ENCODE results near the gene SYNE3.

- no peak for TF ChIP-seq CTCF (IDR thresholded peaks at IDR 0.05)
- TF ChIP-seq EZH2 (IDR thresholded peaks at IDR 0.05; ENCODE audit: borderline replicate concordance, insufficient read depth, low read depth, low read length, poor library complexity, severe bottlenecking) = no peak
These were observed 17.4 kb upstream of the SYNE3 start for GRCh38 chr14:95533822-95534221.

All from B cell (primary cell).